ENCODE measurements around the gene PIGT. TPM values are rescaled to one million over a fixed set of nuclear protein-coding genes. Genes with fewer than 3 reads are reported as not detected.

The PIGT gene
- total RNA-seq, 1 experiment from 2014 or later, result 86.0 TPM

- DNase-seq (ENCODE audit: low spot score), result no peak
Observed at GRCh38 chr20:45400346-45401031, 15.5 kb upstream of the PIGT start.

DNA sequence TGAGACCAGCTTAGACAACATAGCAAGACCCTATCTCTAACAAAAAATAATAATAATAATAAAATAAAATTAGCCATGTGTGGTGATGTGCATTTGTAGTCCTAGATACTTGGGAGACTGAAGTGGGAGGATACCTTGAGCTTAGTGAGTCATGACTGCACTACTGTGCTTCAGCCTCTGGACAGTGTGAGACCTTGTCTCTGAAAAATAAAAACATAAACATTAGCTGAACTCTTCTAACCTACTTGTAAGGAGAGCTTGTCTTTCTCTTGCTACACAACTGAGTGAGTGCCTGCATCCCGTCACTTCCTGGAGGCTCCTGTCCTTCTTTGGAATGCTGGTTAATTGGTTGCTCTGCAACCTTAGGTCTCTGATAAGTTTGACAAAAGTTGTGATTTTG lies 13.0 kb upstream of the PIGT start:
- no peak for DNase-seq (ENCODE audit: low spot score)

GRCh38 chr20:45404438-45404837 lies 11.5 kb upstream of the PIGT start:
- no peak for DNase-seq (ENCODE audit: low spot score)

GRCh38 chr20:45405571-45406259 lies 10.2 kb upstream of the PIGT start:
- no peak for DNase-seq (ENCODE audit: low spot score)

DNA sequence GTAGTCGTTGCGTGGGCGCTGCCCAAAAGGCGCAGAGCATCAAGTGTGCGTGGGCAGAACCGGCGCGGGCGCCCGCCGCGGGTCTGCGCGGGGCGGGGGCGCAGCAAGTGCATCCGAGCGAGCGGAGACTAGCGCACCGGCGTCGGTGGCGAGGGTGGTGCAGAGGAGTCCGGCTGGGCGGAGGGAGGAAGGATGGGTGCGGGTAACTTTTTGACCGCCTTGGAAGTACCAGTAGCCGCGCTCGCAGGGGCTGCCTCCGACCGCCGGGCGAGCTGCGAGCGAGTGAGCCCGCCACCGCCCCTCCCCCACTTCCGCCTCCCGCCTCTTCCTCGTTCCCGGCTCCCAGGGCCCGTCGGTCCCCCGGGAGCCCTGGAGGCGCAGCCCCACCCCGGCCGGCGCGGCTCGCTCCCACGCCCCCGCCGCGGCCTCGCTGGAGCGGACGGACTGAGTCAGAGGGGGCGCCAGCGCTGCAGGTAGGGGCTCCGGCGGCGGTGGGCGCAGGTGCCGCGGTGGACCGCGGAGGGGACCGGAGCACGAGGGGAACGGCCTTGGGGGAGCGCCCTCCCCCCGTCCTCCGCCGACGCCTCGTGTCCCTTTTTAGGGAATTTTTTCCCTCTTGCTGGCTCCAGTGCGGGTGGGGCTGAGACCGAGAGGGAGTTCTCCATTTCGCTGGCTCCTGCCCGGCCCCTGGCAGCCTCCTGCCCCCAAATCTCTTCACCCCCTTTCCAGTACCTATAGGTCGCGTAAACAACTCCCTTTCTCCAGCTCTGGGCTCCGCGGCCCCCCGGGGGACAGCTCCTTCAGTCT lies 9.5 kb upstream of the PIGT start:
- DNase-seq (ENCODE audit: low spot score), result peak; percentile 25

GRCh38 chr20:45407067-45407745 lies 8.7 kb upstream of the PIGT start:
- no peak for DNase-seq (ENCODE audit: low spot score)

DNA sequence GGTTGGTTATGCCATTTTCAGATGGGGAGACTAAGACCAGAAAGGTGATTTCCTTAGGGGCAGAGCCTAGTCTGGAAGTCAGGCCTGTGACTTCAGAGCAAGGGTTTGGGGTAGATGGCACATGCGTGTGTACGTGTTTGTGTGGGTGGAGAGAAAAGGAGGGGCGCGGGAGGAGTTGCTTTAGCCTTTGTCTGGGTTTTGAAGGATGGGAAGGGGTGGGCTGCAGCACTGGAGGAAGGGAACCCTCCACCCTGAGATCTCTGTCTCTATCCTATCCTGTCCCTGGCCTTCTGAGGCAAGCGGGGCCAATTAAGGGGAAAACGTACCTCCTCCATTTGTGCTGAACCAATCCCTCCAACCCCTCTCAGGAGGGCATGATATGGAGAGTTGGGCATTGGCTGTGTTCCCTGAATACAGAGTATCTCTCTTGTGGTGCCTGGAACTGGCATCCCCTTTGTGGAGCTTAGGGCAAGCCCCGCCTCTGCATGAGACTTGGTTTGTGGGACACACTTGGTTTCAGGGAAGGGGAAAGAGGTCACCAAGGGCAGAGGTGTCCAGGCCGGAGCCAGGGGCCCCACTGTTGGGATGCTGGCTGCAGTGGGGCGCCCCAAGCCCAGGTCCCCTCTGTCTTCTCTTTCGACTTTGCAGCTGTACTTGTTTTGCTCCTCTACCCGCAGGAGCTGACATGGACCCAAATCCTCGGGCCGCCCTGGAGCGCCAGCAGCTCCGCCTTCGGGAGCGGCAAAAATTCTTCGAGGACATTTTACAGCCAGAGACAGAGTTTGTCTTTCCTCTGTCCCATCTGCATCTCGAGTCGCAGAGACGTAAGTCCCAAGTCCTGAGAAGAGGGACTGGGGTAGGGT lies 7.9 kb upstream of the PIGT start, which contains the start of gene DBNDD2:
TSS of gene DBNDD2 (plus strand) at position 507 of the 863 bp plus-strand sequence. CDS start at position 686, 179 bp downstream.
- no peak for DNase-seq (ENCODE audit: low spot score)

DNA sequence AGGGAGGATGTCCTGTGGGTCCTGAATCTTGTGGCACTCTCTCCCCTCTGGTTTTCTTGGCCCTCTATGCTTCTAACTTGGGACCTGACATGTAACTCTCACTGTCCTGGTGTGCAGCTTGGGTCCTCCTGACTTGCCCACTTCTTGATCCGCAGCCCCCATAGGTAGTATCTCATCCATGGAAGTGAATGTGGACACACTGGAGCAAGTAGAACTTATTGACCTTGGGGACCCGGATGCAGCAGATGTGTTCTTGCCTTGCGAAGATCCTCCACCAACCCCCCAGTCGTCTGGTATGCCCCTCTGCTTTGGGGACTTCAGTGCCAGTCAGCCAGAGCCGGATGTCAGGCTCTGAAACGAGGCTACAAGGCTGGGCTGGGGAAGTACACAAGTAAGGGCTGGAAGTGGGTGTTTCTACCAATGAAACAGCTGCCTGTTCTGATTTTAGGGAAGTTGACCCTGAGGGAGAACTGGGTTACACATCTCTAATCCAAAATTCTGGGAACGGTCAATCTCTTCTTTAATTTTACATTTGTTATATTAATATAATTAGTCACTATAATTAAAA lies 7.2 kb upstream of the PIGT start:
- DNase-seq (ENCODE audit: low spot score), result no peak

DNA sequence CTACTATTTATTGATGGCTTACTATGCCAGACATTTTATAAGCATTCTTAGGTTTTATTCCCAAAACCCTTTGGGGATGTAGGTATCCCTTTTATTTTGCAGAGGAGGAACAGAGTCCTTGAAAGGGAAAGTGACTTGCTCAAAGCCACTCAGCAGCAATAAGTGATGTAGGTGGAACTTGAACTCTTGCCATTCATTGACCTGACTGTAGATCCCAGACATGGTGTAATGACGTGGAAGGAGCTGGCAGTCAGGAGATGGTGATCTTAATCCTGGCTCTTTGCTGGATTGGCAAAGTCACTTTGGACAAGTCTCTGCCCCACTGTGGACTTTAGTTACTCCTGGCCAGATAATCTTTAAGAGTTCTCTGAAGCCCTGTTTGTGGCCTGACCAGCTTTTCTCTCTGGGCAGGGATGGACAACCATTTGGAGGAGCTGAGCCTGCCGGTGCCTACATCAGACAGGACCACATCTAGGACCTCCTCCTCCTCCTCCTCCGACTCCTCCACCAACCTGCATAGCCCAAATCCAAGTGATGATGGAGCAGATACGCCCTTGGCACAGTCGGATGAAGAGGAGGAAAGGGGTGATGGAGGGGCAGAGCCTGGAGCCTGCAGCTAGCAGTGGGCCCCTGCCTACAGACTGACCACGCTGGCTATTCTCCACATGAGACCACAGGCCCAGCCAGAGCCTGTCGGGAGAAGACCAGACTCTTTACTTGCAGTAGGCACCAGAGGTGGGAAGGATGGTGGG lies 6.2 kb upstream of the PIGT start:
- DNase-seq (ENCODE audit: low spot score), result no peak

DNA sequence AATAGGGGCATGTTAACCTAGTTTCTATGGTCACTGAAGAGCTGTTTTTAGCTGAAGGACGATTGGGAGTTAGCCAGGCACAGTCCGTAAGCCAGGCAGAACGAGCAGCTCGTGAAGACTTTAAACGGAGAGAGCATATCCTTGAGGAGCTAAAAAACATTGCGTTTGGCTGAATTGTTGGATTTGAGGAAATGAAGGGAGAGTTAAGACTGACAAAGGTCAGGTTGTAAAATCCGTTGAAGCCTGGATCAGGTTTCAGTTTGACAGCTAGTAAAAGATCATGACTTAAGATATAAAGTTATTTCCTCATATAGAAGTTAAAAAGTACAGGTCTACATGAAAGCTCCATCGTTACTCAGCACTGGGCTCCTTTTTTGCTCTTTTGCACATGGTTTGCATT lies 5.1 kb upstream of the PIGT start:
- no peak for DNase-seq (ENCODE audit: low spot score)

- DNase-seq (ENCODE audit: low spot score), result no peak
Observed at GRCh38 chr20:45412653-45413052, 3.3 kb upstream of the PIGT start.

DNA sequence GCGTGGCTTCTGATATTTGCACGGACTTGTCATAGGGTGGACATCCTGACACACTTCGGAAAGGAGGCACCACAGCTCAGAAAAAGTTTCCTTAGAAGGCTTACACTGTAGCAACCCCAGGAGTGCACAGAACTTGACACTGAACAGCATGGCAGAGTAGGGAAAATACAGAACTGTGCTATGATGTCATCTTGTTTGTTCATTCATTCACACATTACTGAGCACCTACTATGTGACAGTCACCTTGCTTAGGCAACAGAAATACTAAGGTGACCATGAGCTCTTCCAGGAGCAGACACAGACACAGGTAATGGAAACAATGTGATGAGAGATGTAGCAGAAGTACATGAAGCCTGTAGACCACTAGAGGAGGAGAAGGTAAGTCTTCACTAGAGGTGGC lies 2.5 kb upstream of the PIGT start:
- no peak for DNase-seq (ENCODE audit: low spot score)

GRCh38 chr20:45416917-45417316 lies 976 bp downstream of the PIGT start:
- DNase-seq (ENCODE audit: low spot score), result no peak

DNA sequence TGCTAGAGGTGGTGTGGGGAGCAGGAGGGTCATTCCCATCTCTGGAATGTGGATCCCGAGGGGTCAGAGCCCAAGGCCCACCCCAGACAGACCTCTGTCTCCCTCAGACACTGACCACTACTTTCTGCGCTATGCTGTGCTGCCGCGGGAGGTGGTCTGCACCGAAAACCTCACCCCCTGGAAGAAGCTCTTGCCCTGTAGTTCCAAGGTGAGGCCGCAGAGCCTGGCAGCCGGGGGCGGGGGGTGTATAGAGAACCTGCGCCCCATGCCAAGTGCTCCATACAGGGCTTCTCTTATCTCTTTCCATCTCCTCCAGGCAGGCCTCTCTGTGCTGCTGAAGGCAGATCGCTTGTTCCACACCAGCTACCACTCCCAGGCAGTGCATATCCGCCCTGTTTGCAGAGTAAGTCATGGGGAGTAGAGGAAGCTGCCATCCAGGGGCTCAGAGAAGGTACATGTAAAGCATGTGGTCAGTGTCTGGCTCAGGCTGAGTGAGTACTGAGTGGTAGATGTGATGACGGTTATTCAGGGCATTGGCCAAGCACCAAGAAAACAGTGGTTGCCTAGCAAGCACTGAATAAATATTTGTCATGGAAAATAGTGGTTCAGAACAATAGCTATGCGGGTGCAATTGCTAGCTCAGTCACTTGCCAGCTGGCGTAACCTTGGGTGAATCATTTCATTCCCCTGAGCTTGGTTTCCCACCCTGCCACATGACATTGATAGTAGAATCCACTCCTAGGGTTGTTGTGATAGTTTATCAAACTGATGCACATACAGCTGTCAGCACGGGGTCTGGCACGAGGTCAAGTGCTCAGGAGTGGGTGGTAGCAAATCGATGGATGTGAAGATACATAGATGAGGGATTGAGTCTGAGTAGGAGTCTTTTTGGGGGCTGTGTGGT lies 3.5 kb downstream of the PIGT start:
- DNase-seq (ENCODE audit: low spot score), result peak; percentile 99

GRCh38 chr20:45420125-45420524 lies 4.2 kb downstream of the PIGT start:
- no peak for DNase-seq (ENCODE audit: low spot score)

DNA sequence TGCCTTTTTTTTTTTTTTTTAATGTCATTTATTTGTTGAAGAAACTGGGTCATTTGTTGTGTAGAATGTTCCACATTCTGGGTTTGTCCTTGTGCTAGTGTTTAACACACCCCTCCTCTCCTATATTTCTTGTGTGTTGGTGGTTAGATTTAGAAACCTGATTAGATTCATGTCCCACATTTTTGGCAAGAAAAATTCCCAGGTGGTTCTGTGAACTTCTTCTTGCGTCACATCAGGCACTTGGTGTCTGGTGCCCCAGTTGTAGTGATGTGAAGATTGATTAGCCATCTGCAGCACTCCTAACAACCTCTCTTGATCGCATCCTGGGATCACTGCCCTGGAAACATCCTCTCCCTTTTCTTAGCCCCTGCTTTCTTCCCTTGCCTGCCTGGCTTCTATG lies 7.8 kb downstream of the PIGT start:
- DNase-seq (ENCODE audit: low spot score), result no peak

- DNase-seq (ENCODE audit: low spot score), result no peak
Observed at GRCh38 chr20:45425561-45425960, 9.6 kb downstream of the PIGT start.

DNA sequence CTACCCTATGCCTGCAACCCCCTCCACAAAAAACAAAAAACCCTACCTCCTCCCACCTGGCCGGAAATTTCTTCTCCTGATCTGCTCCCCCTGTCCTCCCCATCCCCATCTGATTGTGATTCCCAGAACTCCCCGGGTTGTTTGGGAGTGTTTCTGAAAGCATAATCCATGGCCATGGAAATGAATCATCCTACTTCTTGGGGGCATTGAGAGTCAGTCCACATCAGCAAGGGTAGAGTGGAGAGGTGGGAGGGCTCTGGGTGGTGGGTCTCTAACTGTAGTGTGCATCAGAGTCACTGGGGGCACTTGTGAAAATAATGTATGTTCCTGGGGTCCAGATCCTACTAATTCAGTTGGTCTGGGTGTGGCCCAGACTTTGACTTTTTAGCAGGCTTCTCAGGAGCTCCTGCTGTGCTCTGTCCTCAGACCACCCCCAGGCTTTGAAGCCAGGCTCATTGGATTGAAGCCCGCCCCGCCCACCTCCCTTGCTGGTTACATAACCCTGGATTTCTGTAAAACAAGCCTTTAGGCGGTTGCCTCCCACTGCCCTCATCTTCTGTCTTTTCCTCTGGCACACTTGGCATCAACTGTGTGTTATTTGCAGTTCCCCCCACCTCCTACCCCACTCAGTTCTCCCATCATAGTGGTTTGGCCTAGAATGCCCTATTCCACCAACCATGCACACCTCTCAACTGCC lies 10.5 kb downstream of the PIGT start:
- no peak for DNase-seq (ENCODE audit: low spot score)
